Mammary epithelial cell (primary cell): ENCODE results near the gene CDX1.

Experiments used
- EZH2 ChIP-seq: IDR thresholded peaks from 2 replicates; pipeline ENCODE4 v1.6.1; 2012; ENCODE audit warnings: low read length, inconsistent platforms, borderline replicate concordance
- TF ChIP-seq, protein P1 (sequence below), 2 donors: IDR thresholded peaks in 1 of 2; conservative IDR thresholded peaks in 1 of 2; 2 replicates each; pipeline ENCODE4 v1.5.1; 2011 to 2012; ENCODE audit warnings: inconsistent platforms in 2 of 2, low read length in 2 of 2, mild to moderate bottlenecking in 2 of 2, control low read depth in 1 of 2, low read depth in 1 of 2; ENCODE audit not compliant: insufficient read depth in 1 of 2; ENCODE audit errors: extremely low read depth in 1 of 2

DNA sequence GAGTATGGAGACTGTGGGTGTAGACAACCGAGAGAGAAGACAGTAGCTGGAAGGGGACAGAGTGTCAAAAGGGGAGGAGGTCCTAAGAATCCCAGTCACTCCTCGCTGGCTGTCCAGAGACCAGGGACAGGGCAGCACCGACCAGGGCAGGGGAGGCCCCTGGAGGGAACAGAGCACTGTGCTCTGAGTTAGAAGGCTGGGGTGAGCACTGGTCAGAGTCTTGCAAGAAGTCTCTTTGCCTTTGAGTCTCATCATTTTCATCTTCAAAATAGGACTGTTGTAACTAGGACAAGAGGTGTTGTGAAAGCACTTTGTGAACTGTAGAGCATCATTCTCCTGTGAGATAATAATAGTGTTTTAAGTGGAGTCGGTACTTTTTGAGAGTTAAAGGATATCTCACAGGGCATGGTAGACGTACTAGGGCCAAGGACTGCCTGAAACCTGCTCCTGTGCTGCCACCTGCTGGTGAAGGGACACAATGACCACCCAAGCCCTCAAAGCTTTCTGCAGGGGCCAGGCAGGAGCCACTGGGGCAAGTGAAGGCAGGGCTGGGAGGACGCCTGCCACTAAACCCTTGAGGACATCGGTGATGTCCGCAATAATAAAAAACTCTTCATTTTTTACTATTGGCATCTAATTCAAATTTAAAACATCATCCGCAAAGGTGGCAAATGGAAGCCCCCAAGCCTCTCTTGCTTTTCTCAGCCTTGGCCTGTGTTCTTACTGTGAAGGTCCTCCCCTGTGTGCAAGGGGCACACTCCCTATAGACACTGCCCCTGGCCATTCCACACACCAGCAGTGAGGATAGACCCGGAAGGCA, 51.5 kb downstream of the CDX1 start:
- TF ChIP-seq, protein P1, sequence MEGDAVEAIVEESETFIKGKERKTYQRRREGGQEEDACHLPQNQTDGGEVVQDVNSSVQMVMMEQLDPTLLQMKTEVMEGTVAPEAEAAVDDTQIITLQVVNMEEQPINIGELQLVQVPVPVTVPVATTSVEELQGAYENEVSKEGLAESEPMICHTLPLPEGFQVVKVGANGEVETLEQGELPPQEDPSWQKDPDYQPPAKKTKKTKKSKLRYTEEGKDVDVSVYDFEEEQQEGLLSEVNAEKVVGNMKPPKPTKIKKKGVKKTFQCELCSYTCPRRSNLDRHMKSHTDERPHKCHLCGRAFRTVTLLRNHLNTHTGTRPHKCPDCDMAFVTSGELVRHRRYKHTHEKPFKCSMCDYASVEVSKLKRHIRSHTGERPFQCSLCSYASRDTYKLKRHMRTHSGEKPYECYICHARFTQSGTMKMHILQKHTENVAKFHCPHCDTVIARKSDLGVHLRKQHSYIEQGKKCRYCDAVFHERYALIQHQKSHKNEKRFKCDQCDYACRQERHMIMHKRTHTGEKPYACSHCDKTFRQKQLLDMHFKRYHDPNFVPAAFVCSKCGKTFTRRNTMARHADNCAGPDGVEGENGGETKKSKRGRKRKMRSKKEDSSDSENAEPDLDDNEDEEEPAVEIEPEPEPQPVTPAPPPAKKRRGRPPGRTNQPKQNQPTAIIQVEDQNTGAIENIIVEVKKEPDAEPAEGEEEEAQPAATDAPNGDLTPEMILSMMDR (conservative IDR thresholded peaks at IDR 0.05 in 1 of 2, IDR thresholded peaks at IDR 0.05 in 1 of 2; ENCODE audit: extremely low read depth in 1 of 2, insufficient read depth in 1 of 2, low read depth in 1 of 2, low read length in 2 of 2): peak; percentile 82 to 83
- no peak for TF ChIP-seq EZH2
